HFF-Myc (cell line): ENCODE measurements around the gene KIAA1549.
A peak's percentile ranks its signal among the peaks of the same experiment; 100 is the strongest.

Experiments used
- DNase-seq: peaks from one replicate; pipeline ENCODE4 v3.0.0-alpha.2; 2011; ENCODE audit warnings: low read depth; ENCODE audit errors: extremely low read depth
- H3K4me3 ChIP-seq: replicated peaks from 2 replicates; pipeline ENCODE4 v1.5.1; 2011; ENCODE audit warnings: low read depth, mild to moderate bottlenecking, control low read depth, low read length
- TF ChIP-seq, protein P1 (sequence below): IDR thresholded peaks from 2 replicates; pipeline ENCODE4 v1.5.1; 2012; ENCODE audit warnings: mild to moderate bottlenecking, low read depth, low read length, control low read depth; ENCODE audit errors: missing control alignments

KIAA1549 gene

DNA sequence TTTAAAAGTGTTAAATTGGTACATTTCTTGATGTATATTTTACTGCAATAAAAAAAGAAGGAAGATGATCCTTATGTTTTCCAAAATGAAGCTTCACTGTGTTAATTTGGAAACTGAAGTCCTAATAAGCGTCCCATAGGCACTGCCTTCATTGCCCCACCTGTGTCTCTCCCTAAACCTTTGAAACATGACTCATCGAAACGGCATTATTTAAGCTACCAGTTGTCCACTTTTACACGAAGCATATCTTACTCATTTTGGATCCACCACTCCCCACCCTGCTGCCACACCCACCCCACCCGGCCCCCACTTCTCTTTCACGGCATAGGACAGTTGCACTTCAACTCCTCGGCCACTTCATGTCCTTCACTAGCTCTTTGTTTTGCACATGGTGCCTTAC is 85.5 kb downstream of the KIAA1549 start:
- H3K4me3 ChIP-seq, result no peak overlapping the region
- TF ChIP-seq, protein P1, sequence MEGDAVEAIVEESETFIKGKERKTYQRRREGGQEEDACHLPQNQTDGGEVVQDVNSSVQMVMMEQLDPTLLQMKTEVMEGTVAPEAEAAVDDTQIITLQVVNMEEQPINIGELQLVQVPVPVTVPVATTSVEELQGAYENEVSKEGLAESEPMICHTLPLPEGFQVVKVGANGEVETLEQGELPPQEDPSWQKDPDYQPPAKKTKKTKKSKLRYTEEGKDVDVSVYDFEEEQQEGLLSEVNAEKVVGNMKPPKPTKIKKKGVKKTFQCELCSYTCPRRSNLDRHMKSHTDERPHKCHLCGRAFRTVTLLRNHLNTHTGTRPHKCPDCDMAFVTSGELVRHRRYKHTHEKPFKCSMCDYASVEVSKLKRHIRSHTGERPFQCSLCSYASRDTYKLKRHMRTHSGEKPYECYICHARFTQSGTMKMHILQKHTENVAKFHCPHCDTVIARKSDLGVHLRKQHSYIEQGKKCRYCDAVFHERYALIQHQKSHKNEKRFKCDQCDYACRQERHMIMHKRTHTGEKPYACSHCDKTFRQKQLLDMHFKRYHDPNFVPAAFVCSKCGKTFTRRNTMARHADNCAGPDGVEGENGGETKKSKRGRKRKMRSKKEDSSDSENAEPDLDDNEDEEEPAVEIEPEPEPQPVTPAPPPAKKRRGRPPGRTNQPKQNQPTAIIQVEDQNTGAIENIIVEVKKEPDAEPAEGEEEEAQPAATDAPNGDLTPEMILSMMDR, result no peak
- no peak for DNase-seq

DNA sequence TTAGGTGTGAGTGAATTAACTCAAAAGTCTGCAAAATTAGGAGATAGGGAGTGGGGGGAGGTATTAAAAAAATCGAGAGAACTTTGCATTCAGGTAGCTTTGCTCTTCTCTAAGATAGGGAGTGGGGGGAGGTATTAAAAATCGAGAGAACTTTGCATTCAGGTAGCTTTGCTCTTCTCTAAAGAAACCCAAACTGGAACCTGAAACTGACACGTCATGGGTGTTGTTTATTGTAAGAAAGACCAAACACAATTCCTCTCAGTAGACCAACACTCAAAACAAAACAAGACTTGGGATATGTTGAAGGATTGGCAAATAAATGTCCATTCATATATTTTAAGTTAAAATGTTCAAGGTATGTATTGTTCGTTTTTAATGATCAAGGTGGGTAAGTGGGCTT is 87.9 kb downstream of the KIAA1549 start:
- no peak for DNase-seq
- TF ChIP-seq, protein P1, result no peak
- H3K4me3 ChIP-seq, result no peak overlapping the region

DNA sequence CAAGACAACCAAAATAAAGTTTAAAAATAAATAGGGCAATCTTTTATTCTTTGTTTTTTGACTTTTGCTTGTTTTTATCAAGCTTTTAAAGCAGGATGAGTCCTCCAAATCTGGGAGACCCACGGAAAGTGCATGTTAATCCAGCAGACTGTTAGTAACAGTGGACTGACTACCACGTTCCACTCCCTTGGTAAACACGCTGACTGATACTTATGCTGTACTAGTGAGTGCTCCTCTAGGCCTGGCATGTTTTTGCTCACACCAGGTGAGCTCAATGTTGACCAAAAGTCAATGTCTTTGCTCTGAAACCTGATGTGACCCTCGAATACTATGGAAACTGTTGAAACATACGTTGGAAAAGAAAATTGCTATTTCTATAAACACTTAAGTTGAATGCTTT is 88.4 kb downstream of the KIAA1549 start:
- TF ChIP-seq, protein P1, result no peak
- no peak for DNase-seq
- H3K4me3 ChIP-seq, result no peak overlapping the region

DNA sequence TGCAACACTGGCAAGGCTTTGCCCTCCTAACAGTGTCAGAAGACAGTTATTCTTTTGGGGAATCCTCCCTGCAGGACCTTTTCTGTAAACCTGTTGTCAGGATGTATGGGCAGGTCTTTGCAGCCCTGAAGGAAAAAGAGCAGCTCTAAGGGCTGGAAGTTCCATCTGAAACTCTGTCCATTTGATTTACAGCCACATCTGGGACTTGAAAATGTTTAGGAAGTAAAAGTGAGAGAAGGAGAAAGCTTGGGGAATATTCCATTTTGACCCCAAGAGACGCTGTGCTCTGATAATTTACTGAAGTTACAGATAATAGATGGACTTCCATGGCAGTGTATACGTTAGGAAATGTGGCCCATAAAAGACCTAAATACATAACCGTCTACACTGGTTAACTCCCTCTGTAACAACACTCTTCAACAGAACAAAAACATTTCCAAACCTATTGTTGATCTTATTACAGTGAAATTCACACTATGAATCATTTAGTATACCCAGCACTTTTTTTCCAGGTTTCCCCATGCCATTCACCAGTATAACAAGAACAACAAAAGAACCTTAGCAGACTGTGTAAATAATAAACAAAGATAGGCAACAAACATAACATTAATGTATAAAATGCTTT is 89.1 kb downstream of the KIAA1549 start:
- no peak overlapping the region for H3K4me3 ChIP-seq
- TF ChIP-seq, protein P1, result no peak
- no peak for DNase-seq

DNA sequence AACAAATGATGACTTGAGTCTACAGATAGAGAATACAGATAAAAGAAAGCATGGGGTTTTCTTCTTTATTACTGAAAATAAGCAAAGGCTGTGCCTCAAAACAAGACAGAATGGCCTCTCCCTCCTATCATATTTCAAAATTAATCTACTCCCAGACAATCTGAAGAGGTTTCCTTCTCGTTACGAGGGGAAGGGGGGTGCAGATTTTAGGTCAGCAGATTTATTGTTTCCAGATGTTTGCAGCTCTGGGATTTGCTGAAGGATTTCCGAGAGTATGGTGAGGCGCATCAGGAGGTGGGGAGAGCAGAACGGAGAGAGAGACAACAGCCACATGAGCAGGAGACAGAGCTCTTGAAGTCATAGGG is 89.8 kb downstream of the KIAA1549 start:
- DNase-seq, result peak; percentile 87
- H3K4me3 ChIP-seq, result no peak overlapping the region
- TF ChIP-seq, protein P1, result no peak

DNA sequence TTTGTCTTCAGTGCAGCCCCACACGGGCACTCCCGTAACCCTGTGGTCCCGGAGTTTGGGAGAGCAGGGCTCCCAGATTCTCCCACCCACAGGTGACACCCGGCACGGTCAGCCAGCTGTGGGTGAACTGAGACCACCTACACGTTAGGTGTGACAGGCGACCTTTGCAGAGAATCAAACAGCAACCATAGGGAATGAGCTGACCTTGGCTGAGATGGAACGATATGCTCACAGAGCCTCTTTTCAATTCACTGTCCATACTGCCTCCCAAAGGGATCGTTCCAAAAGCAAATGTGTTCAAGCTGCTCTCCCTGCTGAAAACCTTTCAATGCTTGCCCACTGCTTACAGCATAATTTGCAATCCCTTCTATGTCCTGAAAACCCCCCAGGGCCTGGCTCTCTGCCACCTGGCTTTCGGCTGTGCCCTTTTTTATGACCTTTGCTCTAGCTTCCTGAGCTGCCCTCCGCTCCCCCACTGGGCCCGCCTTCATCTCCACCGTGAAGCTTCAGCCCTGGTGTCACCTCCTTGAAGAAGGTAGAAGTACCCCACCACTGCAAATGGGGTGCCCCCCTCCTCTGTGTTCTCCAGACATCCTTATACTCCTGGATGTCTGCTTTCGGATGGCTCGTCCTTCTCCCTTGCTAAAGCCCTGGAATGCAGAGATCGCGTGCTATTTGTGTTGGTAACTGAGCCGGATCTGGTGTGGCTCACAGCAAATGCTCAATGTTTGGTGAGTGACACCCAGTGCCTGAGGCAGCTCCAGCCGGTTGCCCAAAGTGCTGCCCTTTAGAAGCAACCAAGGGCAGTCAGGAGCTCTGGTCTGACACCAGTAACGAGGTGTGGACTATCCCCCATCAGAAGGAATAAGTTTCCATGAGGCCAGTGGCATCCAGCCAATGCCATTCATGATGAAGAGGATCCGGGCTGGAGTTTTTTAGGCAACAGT is 90.4 kb downstream of the KIAA1549 start:
- TF ChIP-seq, protein P1, result no peak
- H3K4me3 ChIP-seq, result peak overlapping the region; percentile 16
- peak; percentile 71 for DNase-seq
